Keratinocyte (primary cell): ENCODE results near the gene BNIP5. TPM values are rescaled to one million over a fixed set of nuclear protein-coding genes. Genes with fewer than 3 reads are reported as not detected.

Source experiments
- DNase-seq: peaks from one replicate; pipeline ENCODE4 v3.0.0-alpha.2; 2011; ENCODE audit warnings: low read depth, missing footprints, low spot score
- FAIRE-seq: peaks from 2 replicates; lab custom pipeline; 2011; peaks lifted over from hg19 to GRCh38; lab: Jason Lieb, UNC
- H2AFZ ChIP-seq: 2 replicates; pipeline ENCODE4 v1.6.0; 2012; ENCODE audit warnings: low read length, control low read depth, inconsistent platforms; ENCODE audit not compliant: control insufficient read depth
- H3K27ac ChIP-seq: 2 replicates; pipeline ENCODE4 v1.5.1; 2011; ENCODE audit warnings: low read length; ENCODE audit not compliant: control insufficient read depth, insufficient read depth
- H3K27me3 ChIP-seq: 3 replicates; pipeline ENCODE4 v1.6.0; 2011; ENCODE audit warnings: low read length; ENCODE audit not compliant: control insufficient read depth, insufficient read depth; ENCODE audit errors: extremely low read depth
- H3K36me3 ChIP-seq, 2 experiments: 2 replicates in 1 of 2; 3 replicates in 1 of 2; pipeline ENCODE4 v1.5.1; 2011; ENCODE audit warnings: low read length in 2 of 2, mild to moderate bottlenecking in 1 of 2; ENCODE audit not compliant: control insufficient read depth in 2 of 2, insufficient read depth in 2 of 2; ENCODE audit errors: extremely low read depth in 1 of 2
- H3K4me1 ChIP-seq: 3 replicates; pipeline ENCODE4 v1.5.1; 2011; ENCODE audit warnings: low read length; ENCODE audit not compliant: control insufficient read depth, insufficient read depth; ENCODE audit errors: extremely low read depth
- H3K4me2 ChIP-seq: 3 replicates; pipeline ENCODE4 v1.6.0; 2011; ENCODE audit warnings: low read depth, low read length; ENCODE audit not compliant: control insufficient read depth, insufficient read depth; ENCODE audit errors: extremely low read depth
- H3K4me3 ChIP-seq, 3 experiments: fragments of 200-600 bp in 1 of 3; sonication (generic) in 1 of 3; 2 replicates in 2 of 3; 3 replicates in 1 of 3; pipeline ENCODE4 v1.5.1; 2011 to 2016; ENCODE audit warnings: low read length in 3 of 3, mild to moderate bottlenecking in 3 of 3, control low read depth in 2 of 3, inconsistent platforms in 1 of 3, low read depth in 1 of 3, mixed read lengths in 1 of 3, mixed run types in 1 of 3, moderate library complexity in 1 of 3; ENCODE audit not compliant: control insufficient read depth in 2 of 3, insufficient read depth in 2 of 3; ENCODE audit errors: extremely low read depth in 1 of 3
- H3K79me2 ChIP-seq: 2 replicates; pipeline ENCODE4 v1.6.0; 2012; ENCODE audit warnings: low read length; ENCODE audit not compliant: control insufficient read depth, insufficient read depth
- H3K9ac ChIP-seq: 3 replicates; pipeline ENCODE4 v1.6.0; 2011; ENCODE audit warnings: low read length; ENCODE audit not compliant: control insufficient read depth, insufficient read depth; ENCODE audit errors: extremely low read depth
- H3K9me1 ChIP-seq: 3 replicates; pipeline ENCODE4 v1.6.0; 2011; ENCODE audit warnings: low read length; ENCODE audit not compliant: control insufficient read depth, insufficient read depth; ENCODE audit errors: extremely low read depth
- H3K9me3 ChIP-seq: 2 replicates; pipeline ENCODE4 v1.5.1; 2012; ENCODE audit warnings: low read depth, low read length; ENCODE audit not compliant: control insufficient read depth
- H4K20me1 ChIP-seq: 3 replicates; pipeline ENCODE4 v1.6.0; 2011; ENCODE audit warnings: low read length; ENCODE audit not compliant: control insufficient read depth, insufficient read depth; ENCODE audit errors: extremely low read depth
- EZH2 ChIP-seq: IDR thresholded peaks from one replicate; pipeline ENCODE4 v1.6.1; 2012; ENCODE audit warnings: inconsistent platforms, mild to moderate bottlenecking, low read length, moderate library complexity
- dilution Hi-C: fragments of 300-500 bp; cut with MboI; formaldehyde crosslinking; loops from one replicate; pipeline ENCODE4 v1.7.0; 2020; ENCODE audit warnings: low sequenced_read_pairs; ENCODE audit not compliant: extremely low pct_ligation_motif_present
- polyA plus RNA-seq, 5 experiments: library from polyadenylated mRNA; depleted of rRNA in 3 of 5; stranded (reverse) in 3 of 5; stranded (forward) in 1 of 5; unstranded in 1 of 5; fragments of >200 nt; gene quantifications; 1 replicate in 1 of 5; 2 replicates in 3 of 5; 3 replicates in 1 of 5; pipeline versions ENCODE4 v1.2.1 to v1.2.3, GENCODE V29; 2011 to 2012; ENCODE audit warnings: missing spikeins in 2 of 5, low read depth in 1 of 5, low replicate concordance in 1 of 5
- TF ChIP-seq, protein P1 (sequence below), 3 experiments: IDR thresholded peaks in 1 of 3; conservative IDR thresholded peaks in 1 of 3; optimal IDR thresholded peaks in 1 of 3; 2 replicates in 2 of 3; 3 replicates in 1 of 3; pipeline versions ENCODE3 to v1.5.1; 2011; ENCODE audit warnings: low read length in 3 of 3, mild to moderate bottlenecking in 3 of 3, moderate library complexity in 2 of 3, control low read depth in 1 of 3, inconsistent platforms in 1 of 3; ENCODE audit not compliant: insufficient read depth in 2 of 3; ENCODE audit errors: extremely low read depth in 1 of 3

BNIP5 gene
- polyA plus RNA-seq, 1 donor (not counting 4 experiments of a cell fraction or from before 2014, with no cell fraction given), result not detected

DNA sequence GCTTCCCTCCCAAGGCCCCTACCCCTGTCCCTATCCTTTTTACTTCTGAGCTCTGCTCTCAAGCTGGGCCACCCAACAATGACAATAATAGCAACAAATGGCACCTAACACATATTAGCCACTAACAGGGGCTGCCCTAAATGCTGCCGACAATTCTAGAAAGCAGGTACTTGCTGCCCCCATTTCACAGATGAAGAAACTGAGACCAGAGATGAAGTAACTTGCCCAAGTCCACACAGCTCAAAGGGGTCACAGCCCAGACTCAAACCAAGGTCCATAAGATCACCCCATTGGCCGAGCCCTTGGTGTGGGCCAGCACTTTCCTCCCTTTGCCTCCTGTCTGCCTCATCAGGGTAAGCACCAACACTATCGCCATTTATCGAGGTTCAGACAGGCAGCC, 12.0 kb downstream of the BNIP5 start:
- H3K36me3 ChIP-seq, result no peaks in the 10 kb centered on the region
- FAIRE-seq (no peak), DNase-seq (no peak)
- H3K4me1 ChIP-seq, result no peaks in the 10 kb centered on the region
- no peak overlapping the region for H3K4me3 ChIP-seq
- H2AFZ ChIP-seq, result no peak overlapping the region
- H3K27ac ChIP-seq, result no peak overlapping the region
- no peak overlapping the region for H3K4me2 ChIP-seq
- no peaks in the 10 kb centered on the region for H4K20me1 ChIP-seq
- H3K9me3 ChIP-seq, result no peaks in the 10 kb centered on the region
- TF ChIP-seq, protein P1, sequence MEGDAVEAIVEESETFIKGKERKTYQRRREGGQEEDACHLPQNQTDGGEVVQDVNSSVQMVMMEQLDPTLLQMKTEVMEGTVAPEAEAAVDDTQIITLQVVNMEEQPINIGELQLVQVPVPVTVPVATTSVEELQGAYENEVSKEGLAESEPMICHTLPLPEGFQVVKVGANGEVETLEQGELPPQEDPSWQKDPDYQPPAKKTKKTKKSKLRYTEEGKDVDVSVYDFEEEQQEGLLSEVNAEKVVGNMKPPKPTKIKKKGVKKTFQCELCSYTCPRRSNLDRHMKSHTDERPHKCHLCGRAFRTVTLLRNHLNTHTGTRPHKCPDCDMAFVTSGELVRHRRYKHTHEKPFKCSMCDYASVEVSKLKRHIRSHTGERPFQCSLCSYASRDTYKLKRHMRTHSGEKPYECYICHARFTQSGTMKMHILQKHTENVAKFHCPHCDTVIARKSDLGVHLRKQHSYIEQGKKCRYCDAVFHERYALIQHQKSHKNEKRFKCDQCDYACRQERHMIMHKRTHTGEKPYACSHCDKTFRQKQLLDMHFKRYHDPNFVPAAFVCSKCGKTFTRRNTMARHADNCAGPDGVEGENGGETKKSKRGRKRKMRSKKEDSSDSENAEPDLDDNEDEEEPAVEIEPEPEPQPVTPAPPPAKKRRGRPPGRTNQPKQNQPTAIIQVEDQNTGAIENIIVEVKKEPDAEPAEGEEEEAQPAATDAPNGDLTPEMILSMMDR (optimal IDR thresholded peaks at IDR 0.05 in 1 of 3, IDR thresholded peaks at IDR 0.05 in 1 of 3, conservative IDR thresholded peaks at IDR 0.05 in 1 of 3; ENCODE audit: extremely low read depth in 1 of 3, insufficient read depth in 2 of 3, low read length in 3 of 3), result no peak
- no peak for TF ChIP-seq EZH2
- dilution Hi-C loops, result no loop called here
- H3K27me3 ChIP-seq, result peaks cover 20% of the 10 kb centered on the region
- H3K79me2 ChIP-seq, result no peaks in the 10 kb centered on the region
- H3K9me1 ChIP-seq, result no peaks in the 10 kb centered on the region
- no peak overlapping the region for H3K9ac ChIP-seq

GRCh38 chr6:36324191-36324590, 12.5 kb downstream of the BNIP5 start:
- H3K27ac ChIP-seq, result no peak overlapping the region
- no peaks in the 10 kb centered on the region for H3K9me3 ChIP-seq
- no peaks in the 10 kb centered on the region for H3K4me1 ChIP-seq
- H2AFZ ChIP-seq, result no peak overlapping the region
- no peak overlapping the region for H3K9ac ChIP-seq
- no peak overlapping the region for H3K4me3 ChIP-seq
- dilution Hi-C loops, result no loop called here
- no peaks in the 10 kb centered on the region for H4K20me1 ChIP-seq
- no peak for DNase-seq
- no peaks in the 10 kb centered on the region for H3K79me2 ChIP-seq
- FAIRE-seq, result no peak
- peaks cover 22% of the 10 kb centered on the region for H3K27me3 ChIP-seq
- H3K4me2 ChIP-seq, result no peak overlapping the region
- no peaks in the 10 kb centered on the region for H3K9me1 ChIP-seq
- H3K36me3 ChIP-seq, result no peaks in the 10 kb centered on the region
- TF ChIP-seq, protein P1 (optimal IDR thresholded peaks at IDR 0.05 in 1 of 3, IDR thresholded peaks at IDR 0.05 in 1 of 3, conservative IDR thresholded peaks at IDR 0.05 in 1 of 3; ENCODE audit: extremely low read depth in 1 of 3, insufficient read depth in 2 of 3, low read length in 3 of 3), result no peak
- no peak for TF ChIP-seq EZH2
